Measurements from ENCODE around the gene PRKACA.

Gene PRKACA

DNA sequence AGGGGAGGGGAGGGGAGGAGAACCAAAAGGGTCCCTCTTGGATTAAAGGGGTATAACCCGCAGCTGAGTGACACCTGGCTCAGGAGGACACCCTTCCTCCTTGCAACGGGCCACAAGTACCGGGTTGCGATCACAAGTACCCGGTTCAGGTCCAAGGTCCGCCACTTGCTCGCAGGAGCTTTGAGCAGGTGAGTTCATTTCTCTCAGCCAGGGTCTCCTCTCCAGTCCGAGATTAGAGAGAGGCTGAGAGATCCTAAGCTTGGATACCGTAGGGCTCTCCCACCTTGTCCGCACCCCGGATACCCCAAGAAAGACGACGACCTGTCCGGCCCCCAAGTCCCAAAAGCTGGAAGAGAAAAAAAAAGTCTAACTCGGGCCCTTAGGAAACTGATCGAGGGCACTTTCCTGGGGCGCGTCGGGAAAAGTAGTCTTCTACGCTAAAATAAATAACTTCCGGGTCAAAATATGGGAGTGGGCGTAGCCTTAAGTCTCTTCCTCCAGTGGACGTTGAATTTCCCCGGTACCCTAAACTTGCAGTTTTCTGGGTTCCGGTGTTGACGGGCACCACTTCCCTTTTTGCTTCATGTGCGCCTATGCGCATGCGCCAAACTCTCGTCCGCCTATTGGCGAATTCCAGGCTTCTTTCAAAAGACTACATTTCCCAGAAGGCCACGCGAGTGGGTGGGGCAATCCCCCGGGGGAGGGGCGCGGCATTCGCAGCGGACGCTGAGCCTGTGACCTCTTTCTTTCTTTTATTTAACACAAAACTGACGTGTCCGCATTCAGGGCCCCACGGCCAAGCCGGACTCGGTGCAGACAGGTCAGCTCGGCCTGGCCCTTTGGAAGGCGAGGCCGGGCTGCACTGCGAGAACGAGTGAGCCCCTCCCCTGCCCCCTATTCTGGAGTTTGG is 36.4 kb downstream of the PRKACA start:
- peak; percentile 99 for DNase-seq (ENCODE audit: low read depth)
- peak overlapping the region; percentile 81 for H3K4me3 ChIP-seq (ENCODE audit: low read length)
- TF ChIP-seq CTCF (conservative IDR thresholded peaks at IDR 0.05; ENCODE audit: low read length), result no peak

DNA sequence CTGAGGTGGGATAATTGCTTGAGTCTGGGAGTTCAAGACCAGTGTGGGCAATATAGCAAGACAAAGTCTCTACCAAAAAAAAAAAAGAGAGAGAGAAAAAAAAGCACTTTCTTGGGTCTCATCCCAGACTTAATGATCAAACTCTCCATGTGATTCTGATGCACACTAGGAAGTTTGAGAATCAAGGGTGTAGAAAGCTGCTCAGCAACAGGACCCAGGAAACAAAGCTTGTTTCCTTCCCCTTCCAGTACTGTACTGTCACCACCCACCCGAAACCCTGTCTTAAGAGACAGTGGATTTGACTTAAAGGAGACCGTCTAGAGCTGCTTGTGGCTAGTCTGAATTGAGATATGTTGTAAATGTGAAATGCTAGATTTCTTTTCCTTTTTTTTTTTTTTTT is 39.2 kb downstream of the PRKACA start:
- no peak for DNase-seq (ENCODE audit: low read depth)
- no peak overlapping the region for H3K4me3 ChIP-seq (ENCODE audit: low read length)
- no peak for TF ChIP-seq CTCF (conservative IDR thresholded peaks at IDR 0.05; ENCODE audit: low read length)

- DNase-seq (ENCODE audit: low read depth), result no peak
- no peak for TF ChIP-seq CTCF (conservative IDR thresholded peaks at IDR 0.05; ENCODE audit: low read length)
- peak overlapping the region; percentile 73 for H3K4me3 ChIP-seq (ENCODE audit: low read length)
Observed at GRCh38 chr19:14073925-14074838, 43.4 kb downstream of the PRKACA start.

GRCh38 chr19:14073261-14073924 is 44.2 kb downstream of the PRKACA start:
- peak; percentile 79 for DNase-seq (ENCODE audit: low read depth)
- peak; percentile 19; the same call in 1 of the 2 replicates for TF ChIP-seq CTCF (conservative IDR thresholded peaks at IDR 0.05; ENCODE audit: low read length)
- peak overlapping the region; percentile 73 for H3K4me3 ChIP-seq (ENCODE audit: low read length)

- TF ChIP-seq CTCF (conservative IDR thresholded peaks at IDR 0.05; ENCODE audit: low read length), result no peak
- DNase-seq (ENCODE audit: low read depth), result no peak
- peak within 1 kb of the TSS; percentile 73 for H3K4me3 ChIP-seq (ENCODE audit: low read length)
Observed at GRCh38 chr19:14072535-14073260, 44.9 kb downstream of the PRKACA start, which contains the start of gene MISP3. MISP3 (plus strand) TSS chr19:14072786; CDS start chr19:14073310, 524 bp downstream.
